Astrocyte (in vitro differentiated cells and primary cell): ENCODE results near the gene RAB22A.

Experiments used
- CTCF ChIP-seq: IDR thresholded peaks from 2 replicates; pipeline ENCODE4 v1.5.1; 2011; ENCODE audit warnings: low read depth, mild to moderate bottlenecking, inconsistent platforms, low read length, moderate library complexity; ENCODE audit not compliant: insufficient read depth
- EZH2 ChIP-seq: IDR thresholded peaks from 2 replicates; pipeline ENCODE4 v1.6.1; 2012; ENCODE audit warnings: mild to moderate bottlenecking, low read length, inconsistent platforms; ENCODE audit not compliant: insufficient read depth

- TF ChIP-seq CTCF (no peak), EZH2 (no peak)
Measured at GRCh38 chr20:58296051-58296837, 13.3 kb upstream of the RAB22A start.
